OCI-LY1 (cell line): ENCODE results near the gene NOTO.

Experiments
- H2AFZ ChIP-seq: fragments of 200-600 bp; sonication (generic), shearing (Covaris generic); 2 replicates; pipeline ENCODE4 v1.6.0; 2014; ENCODE audit warnings: antibody characterized with exemption, mild to moderate bottlenecking, low read length
- H3F3A ChIP-seq: fragments of 200-600 bp; sonication (generic), shearing (Covaris generic); 2 replicates; pipeline ENCODE4 v1.6.0; 2014; ENCODE audit warnings: mild to moderate bottlenecking, antibody characterized with exemption, low read length, moderate library complexity; ENCODE audit not compliant: insufficient read depth
- H3K27ac ChIP-seq: fragments of 200-600 bp; sonication (generic); 2 replicates; pipeline ENCODE4 v1.5.1; 2014; ENCODE audit warnings: low read length, mixed run types, mild to moderate bottlenecking, low read depth; ENCODE audit not compliant: poor library complexity, severe bottlenecking
- H3K27me3 ChIP-seq: fragments of 200-600 bp; sonication (generic); 2 replicates; pipeline ENCODE4 v1.6.0; 2014; ENCODE audit warnings: antibody characterized with exemption, mild to moderate bottlenecking, low read length, moderate library complexity; ENCODE audit not compliant: insufficient read depth
- H3K36me3 ChIP-seq: fragments of 200-600 bp; sonication (generic); 2 replicates; pipeline ENCODE4 v1.6.1; 2014; ENCODE audit warnings: mild to moderate bottlenecking, antibody characterized with exemption, low read length, moderate library complexity, mixed read lengths; ENCODE audit not compliant: insufficient read depth
- H3K4me1 ChIP-seq: fragments of 200-600 bp; sonication (generic); 2 replicates; pipeline ENCODE4 v1.5.1; 2014; ENCODE audit warnings: mild to moderate bottlenecking, low read length, moderate library complexity; ENCODE audit not compliant: insufficient read depth, severe bottlenecking
- H3K4me2 ChIP-seq: fragments of 200-600 bp; sonication (generic), shearing (Covaris generic); 2 replicates; pipeline ENCODE4 v1.6.1; 2014; ENCODE audit warnings: low read length
- H3K4me3 ChIP-seq: fragments of 200-600 bp; sonication (generic); 2 replicates; pipeline ENCODE4 v1.5.1; 2014; ENCODE audit warnings: low read length, low read depth, mild to moderate bottlenecking, mixed read lengths; ENCODE audit not compliant: poor library complexity, severe bottlenecking
- H3K79me2 ChIP-seq: fragments of 200-600 bp; shearing (Covaris generic); 2 replicates; pipeline ENCODE4 v1.6.1; 2016; ENCODE audit warnings: mixed run types, low read length, mixed read lengths; ENCODE audit not compliant: insufficient read depth
- H3K9ac ChIP-seq: fragments of 200-600 bp; sonication (generic), shearing (Covaris generic); 2 replicates; pipeline ENCODE4 v1.6.1; 2014; ENCODE audit warnings: mild to moderate bottlenecking, low read length, mixed read lengths
- H3K9me2 ChIP-seq: fragments of 200-600 bp; sonication (generic), shearing (Covaris generic); 2 replicates; pipeline ENCODE4 v1.6.1; 2014; ENCODE audit warnings: low read depth, mild to moderate bottlenecking, low read length, mixed read lengths
- H3K9me3 ChIP-seq: fragments of 200-600 bp; shearing (Covaris generic); 2 replicates; pipeline ENCODE4 v1.6.1; 2014; ENCODE audit warnings: low read length, mixed read lengths
- H4K20me1 ChIP-seq: fragments of 200-600 bp; sonication (generic), shearing (Covaris generic); 2 replicates; pipeline ENCODE4 v1.6.0; 2016; ENCODE audit warnings: mild to moderate bottlenecking, low read length; ENCODE audit not compliant: insufficient read depth
- CTCF ChIP-seq: fragments of 200-600 bp; sonication (generic), shearing (Covaris generic); IDR thresholded peaks from 2 replicates; pipeline ENCODE4 v1.5.1; 2017; ENCODE audit warnings: mild to moderate bottlenecking, antibody characterized with exemption, low read length, moderate library complexity, mixed read lengths
- EZH2 ChIP-seq: fragments of 200-600 bp; sonication (generic), shearing (Covaris generic); IDR thresholded peaks from 2 replicates; pipeline ENCODE4 v1.8.0; 2017; ENCODE audit warnings: borderline replicate concordance, mixed run types, mild to moderate bottlenecking, antibody characterized with exemption, low read length, moderate library complexity, mixed read lengths

NOTO gene

GRCh38 chr2:73172963-73173362 is 29.4 kb upstream of the NOTO start:
- H3K79me2 ChIP-seq = no peaks in the 10 kb centered on the region
- H3K9me2 ChIP-seq = no peaks in the 10 kb centered on the region
- no peak overlapping the region for H3K9ac ChIP-seq
- H3K27ac ChIP-seq = no peak overlapping the region
- H3K4me1 ChIP-seq = peaks cover 20% of the 10 kb centered on the region
- H3K36me3 ChIP-seq = no peaks in the 10 kb centered on the region
- H3K4me3 ChIP-seq = no peak overlapping the region
- TF ChIP-seq EZH2 (no peak), CTCF (no peak)
- no peak overlapping the region for H3K4me2 ChIP-seq
- no peak overlapping the region for H2AFZ ChIP-seq
- no peaks in the 10 kb centered on the region for H3K9me3 ChIP-seq
- no peaks in the 10 kb centered on the region for H3F3A ChIP-seq
- H3K27me3 ChIP-seq = no peaks in the 10 kb centered on the region
- H4K20me1 ChIP-seq = no peaks in the 10 kb centered on the region

- Histone ChIP-seq H3K9me2 (no peaks in the 10 kb centered on the region), H3K36me3 (no peaks in the 10 kb centered on the region), H3K27me3 (no peaks in the 10 kb centered on the region), H3K27ac (no peak overlapping the region), H3K79me2 (no peaks in the 10 kb centered on the region), H3K9me3 (no peaks in the 10 kb centered on the region), H3K9ac (no peak overlapping the region), H4K20me1 (no peaks in the 10 kb centered on the region), H2AFZ (no peak overlapping the region), H3K4me2 (no peak overlapping the region), H3K4me1 (peaks cover 20% of the 10 kb centered on the region), H3K4me3 (no peak overlapping the region), H3F3A (no peaks in the 10 kb centered on the region)
- TF ChIP-seq EZH2 = no peak
- TF ChIP-seq CTCF = no peak
Measured at GRCh38 chr2:73173781-73174180, 28.6 kb upstream of the NOTO start.

- Histone ChIP-seq H3K9me2 (no peaks in the 10 kb centered on the region), H3K27ac (no peak overlapping the region), H3K9ac (no peak overlapping the region), H3K9me3 (no peaks in the 10 kb centered on the region), H3K36me3 (no peaks in the 10 kb centered on the region), H3K4me3 (no peak overlapping the region), H4K20me1 (no peaks in the 10 kb centered on the region), H3F3A (no peaks in the 10 kb centered on the region), H2AFZ (no peak overlapping the region), H3K4me2 (no peak overlapping the region), H3K4me1 (peaks cover 20% of the 10 kb centered on the region), H3K27me3 (no peaks in the 10 kb centered on the region), H3K79me2 (no peaks in the 10 kb centered on the region)
- TF ChIP-seq EZH2 (no peak), CTCF (no peak)
Measured at GRCh38 chr2:73174244-73174643, 28.1 kb upstream of the NOTO start.
